Endothelial cell of umbilical vein (primary cell): ENCODE data around the gene LUZP2. TPM values are rescaled to one million over a fixed set of nuclear protein-coding genes. Genes with fewer than 3 reads are reported as not detected.
"Not testable (repeated sequence)": the region's sequence is repeated elsewhere in the genome, so short reads cannot be mapped to it uniquely, and the experiment has no call there.

ENCODE experiments used
- BruUV-seq: library from RNA; stranded (reverse); fragments of 400-500 nt; replicated peaks from 2 replicates; lab custom pipeline; 2021; lab: Mats Ljungman, UMichigan
- CTCF ChIA-PET: fragments of 300-600, 350-600 bp; sonication (Branson Sonifier 250); formaldehyde crosslinking; loops from one replicate; lab custom pipeline; 2021; ENCODE audit warnings: antibody characterized with exemption, inconsistent platforms; lab: Charles Lee
- POLR2A ChIA-PET: fragments of 300-600, 350-600 bp; sonication (Branson Sonifier 250); formaldehyde crosslinking; loops from one replicate; lab custom pipeline; 2021; ENCODE audit warnings: antibody characterized with exemption, inconsistent platforms; lab: Charles Lee
- DNase-seq: peaks from one replicate; pipeline ENCODE4 v3.0.0-alpha.2; 2011; ENCODE audit warnings: low read depth, low spot score
- FAIRE-seq: peaks from 2 replicates; lab custom pipeline; 2011; peaks lifted over from hg19 to GRCh38; lab: Jason Lieb, UNC
- H2AFZ ChIP-seq: 2 replicates; pipeline ENCODE4 v1.6.0; 2012; ENCODE audit warnings: low read depth, low read length, control low read depth, inconsistent platforms
- H3K27ac ChIP-seq: 2 replicates; pipeline ENCODE4 v1.5.1; 2011; ENCODE audit warnings: low read depth, mild to moderate bottlenecking, control low read depth, low read length, moderate library complexity; ENCODE audit not compliant: insufficient read depth
- H3K27me3 ChIP-seq, 2 experiments: 2 replicates each; pipeline versions ENCODE4 v1.6.0 to v1.6.1; 2011; ENCODE audit warnings: low read length in 2 of 2, mixed read lengths in 1 of 2; ENCODE audit not compliant: control insufficient read depth in 2 of 2, insufficient read depth in 2 of 2
- H3K36me3 ChIP-seq, 2 experiments: 2 replicates in 1 of 2; 3 replicates in 1 of 2; pipeline ENCODE4 v1.5.1; 2011; ENCODE audit warnings: low read length in 2 of 2, mild to moderate bottlenecking in 1 of 2, moderate library complexity in 1 of 2; ENCODE audit not compliant: control insufficient read depth in 2 of 2, insufficient read depth in 2 of 2; ENCODE audit errors: extremely low read depth in 1 of 2
- H3K4me1 ChIP-seq: 3 replicates; pipeline ENCODE4 v1.5.1; 2011; ENCODE audit warnings: mild to moderate bottlenecking, low read length; ENCODE audit not compliant: control insufficient read depth, insufficient read depth; ENCODE audit errors: extremely low read depth
- H3K4me2 ChIP-seq: 2 replicates; pipeline ENCODE4 v1.6.1; 2011; ENCODE audit warnings: low read length, control low read depth, mixed read lengths; ENCODE audit not compliant: insufficient read depth
- H3K4me3 ChIP-seq, 3 experiments: fragments of 200-600 bp in 1 of 3; sonication (generic), shearing (Covaris generic) in 1 of 3; replicated peaks in 1 of 3; 2 replicates each; pipeline ENCODE4 v1.5.1; 2011 to 2016; ENCODE audit warnings: control low read depth in 3 of 3, low read length in 3 of 3, mild to moderate bottlenecking in 2 of 3, inconsistent platforms in 1 of 3, low read depth in 1 of 3, moderate library complexity in 1 of 3; ENCODE audit not compliant: insufficient read depth in 1 of 3
- H3K79me2 ChIP-seq: 2 replicates; pipeline ENCODE4 v1.6.0; 2012; ENCODE audit warnings: low read length, inconsistent platforms; ENCODE audit not compliant: control insufficient read depth, insufficient read depth
- H3K9ac ChIP-seq: replicated peaks from 2 replicates; pipeline ENCODE3; 2011; ENCODE audit warnings: low read length, control low read depth; ENCODE audit not compliant: insufficient read depth; ENCODE audit errors: extremely low read depth
- H3K9me1 ChIP-seq: replicated peaks from 3 replicates; pipeline ENCODE4 v1.6.0; 2011; ENCODE audit warnings: mild to moderate bottlenecking, low read length; ENCODE audit not compliant: control insufficient read depth, insufficient read depth; ENCODE audit errors: extremely low read depth
- H3K9me3 ChIP-seq: replicated peaks from 2 replicates; pipeline ENCODE4 v1.5.1; 2012; ENCODE audit warnings: low read length, inconsistent platforms; ENCODE audit not compliant: control insufficient read depth, insufficient read depth
- H4K20me1 ChIP-seq: replicated peaks from 2 replicates; pipeline ENCODE3; 2011; ENCODE audit warnings: mild to moderate bottlenecking, low read length; ENCODE audit not compliant: control insufficient read depth, insufficient read depth; ENCODE audit errors: extremely low read depth
- EZH2 ChIP-seq: IDR thresholded peaks from 2 replicates; pipeline ENCODE4 v1.6.1; 2012; ENCODE audit warnings: borderline replicate concordance, low read depth, mild to moderate bottlenecking, moderate library complexity, low read length, inconsistent platforms; ENCODE audit not compliant: severe bottlenecking
- FOS ChIP-seq: IDR thresholded peaks from 2 replicates; pipeline ENCODE4 v1.6.1; 2011; ENCODE audit warnings: mild to moderate bottlenecking, low read length, moderate library complexity, borderline replicate concordance; ENCODE audit not compliant: insufficient read depth
- GATA2 ChIP-seq: IDR thresholded peaks from 2 replicates; pipeline ENCODE4 v1.7.0; 2011; ENCODE audit warnings: low read depth, mild to moderate bottlenecking, moderate library complexity, mixed read lengths, low read length; ENCODE audit not compliant: insufficient read length, insufficient read depth
- JUN ChIP-seq: IDR thresholded peaks from 2 replicates; pipeline ENCODE4 v1.6.1; 2011; ENCODE audit warnings: borderline replicate concordance, low read depth; ENCODE audit not compliant: insufficient read length, insufficient read depth
- MYC ChIP-seq: IDR thresholded peaks from one replicate; pipeline ENCODE4 v1.6.1; 2011; ENCODE audit warnings: mild to moderate bottlenecking, low read depth, low read length
- POLR2A ChIP-seq: IDR thresholded peaks from 2 replicates; pipeline ENCODE4 v1.6.1; 2012; ENCODE audit warnings: low read depth, mild to moderate bottlenecking, control low read depth, low read length
- POLR2AphosphoS5 ChIP-seq: IDR thresholded peaks from 2 replicates; pipeline ENCODE4 v1.6.1; 2012; ENCODE audit warnings: low read depth, mild to moderate bottlenecking, control low read depth, low read length, moderate library complexity; ENCODE audit not compliant: insufficient read depth
- dilution Hi-C: fragments of 300-500 bp; cut with MboI; formaldehyde crosslinking; loops from one replicate; pipeline ENCODE4 v1.15.0; 2019; ENCODE audit warnings: low sequenced_read_pairs; ENCODE audit not compliant: extremely low pct_ligation_motif_present
- intact Hi-C: fragments of 100-400 bp; cut with micrococcal nuclease; formaldehyde crosslinking; loops from one replicate; pipeline ENCODE4 v1.10.0; 2022
- polyA plus RNA-seq, 4 experiments: library from polyadenylated mRNA; depleted of rRNA in 3 of 4; stranded (reverse) in 3 of 4; unstranded in 1 of 4; fragments of >200 nt; gene quantifications; 2 replicates each; pipeline versions ENCODE4 v1.2.1 to v1.2.3, GENCODE V29; 2011 to 2012; ENCODE audit warnings: missing spikeins in 1 of 4
- total RNA-seq: library from RNA; stranded (reverse); gene quantifications from 2 replicates; pipeline ENCODE4 v1.2.3, GENCODE V29; 2021
- TF ChIP-seq, protein P1 (sequence below), 2 donors: IDR thresholded peaks; 1 replicate in 1 of 2; 2 replicates in 1 of 2; pipeline ENCODE4 v1.5.1; 2011; ENCODE audit warnings: low read length in 2 of 2, mild to moderate bottlenecking in 2 of 2, moderate library complexity in 2 of 2, control low read depth in 1 of 2, inconsistent platforms in 1 of 2, low read depth in 1 of 2; ENCODE audit not compliant: insufficient read depth in 1 of 2; ENCODE audit errors: extremely low read depth in 1 of 2
- TF ChIP-seq, protein P2 (sequence below): IDR thresholded peaks from 2 replicates; pipeline ENCODE4 v1.6.1; 2011; ENCODE audit not compliant: insufficient read depth, insufficient read length

Gene LUZP2
- total and polyA plus RNA-seq, 2 donors (not counting 3 experiments of a cell fraction or from before 2014, with no cell fraction given): 0.07 TPM; not detected in 1

DNA sequence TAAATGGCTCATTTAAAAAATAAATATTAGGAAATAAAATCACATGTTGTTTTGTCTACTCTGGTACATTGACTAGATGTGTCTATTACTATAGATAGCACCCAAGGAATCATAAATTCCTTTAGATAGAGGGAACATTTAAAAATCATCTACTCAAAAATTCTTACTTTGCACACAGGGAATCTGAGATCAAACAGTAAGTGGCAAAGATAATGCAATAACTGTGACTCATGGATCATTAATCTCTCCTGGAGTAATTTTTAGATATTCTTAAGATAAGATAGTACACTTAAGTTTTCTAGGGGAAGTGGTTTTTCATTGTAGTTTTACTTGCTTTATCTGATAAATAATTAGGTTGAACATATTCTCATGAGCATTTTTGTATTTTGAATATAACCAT is 468.9 kb downstream of the LUZP2 start:
- Histone ChIP-seq H2AFZ (no peak overlapping the region), H3K9me1 (no peaks in the 10 kb centered on the region), H3K4me1 (no peaks in the 10 kb centered on the region), H3K9me3 (no peaks in the 10 kb centered on the region), H3K4me3 (no peak overlapping the region), H3K27me3 (no peaks in the 10 kb centered on the region), H3K9ac (no peak overlapping the region), H3K27ac (no peak overlapping the region), H3K79me2 (no peaks in the 10 kb centered on the region), H4K20me1 (no peaks in the 10 kb centered on the region), H3K4me2 (no peak overlapping the region), H3K36me3 (no peaks in the 10 kb centered on the region)
- FAIRE-seq: no peak
- TF ChIP-seq EZH2: no peak
- TF ChIP-seq JUN: no peak
- TF ChIP-seq FOS: no peak
- TF ChIP-seq POLR2AphosphoS5: no peak
- TF ChIP-seq MYC: no peak
- TF ChIP-seq, protein P1, sequence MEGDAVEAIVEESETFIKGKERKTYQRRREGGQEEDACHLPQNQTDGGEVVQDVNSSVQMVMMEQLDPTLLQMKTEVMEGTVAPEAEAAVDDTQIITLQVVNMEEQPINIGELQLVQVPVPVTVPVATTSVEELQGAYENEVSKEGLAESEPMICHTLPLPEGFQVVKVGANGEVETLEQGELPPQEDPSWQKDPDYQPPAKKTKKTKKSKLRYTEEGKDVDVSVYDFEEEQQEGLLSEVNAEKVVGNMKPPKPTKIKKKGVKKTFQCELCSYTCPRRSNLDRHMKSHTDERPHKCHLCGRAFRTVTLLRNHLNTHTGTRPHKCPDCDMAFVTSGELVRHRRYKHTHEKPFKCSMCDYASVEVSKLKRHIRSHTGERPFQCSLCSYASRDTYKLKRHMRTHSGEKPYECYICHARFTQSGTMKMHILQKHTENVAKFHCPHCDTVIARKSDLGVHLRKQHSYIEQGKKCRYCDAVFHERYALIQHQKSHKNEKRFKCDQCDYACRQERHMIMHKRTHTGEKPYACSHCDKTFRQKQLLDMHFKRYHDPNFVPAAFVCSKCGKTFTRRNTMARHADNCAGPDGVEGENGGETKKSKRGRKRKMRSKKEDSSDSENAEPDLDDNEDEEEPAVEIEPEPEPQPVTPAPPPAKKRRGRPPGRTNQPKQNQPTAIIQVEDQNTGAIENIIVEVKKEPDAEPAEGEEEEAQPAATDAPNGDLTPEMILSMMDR (IDR thresholded peaks at IDR 0.05; ENCODE audit: extremely low read depth in 1 of 2, insufficient read depth in 1 of 2, low read depth in 1 of 2, low read length in 2 of 2): no peak
- no peak for TF ChIP-seq GATA2
- no peak for TF ChIP-seq POLR2A
- TF ChIP-seq, protein P2, sequence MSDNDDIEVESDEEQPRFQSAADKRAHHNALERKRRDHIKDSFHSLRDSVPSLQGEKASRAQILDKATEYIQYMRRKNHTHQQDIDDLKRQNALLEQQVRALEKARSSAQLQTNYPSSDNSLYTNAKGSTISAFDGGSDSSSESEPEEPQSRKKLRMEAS: no peak
- CTCF ChIA-PET: no interaction called here
- intact Hi-C loops (no loop called here), dilution Hi-C loops (no loop called here)
- POLR2A ChIA-PET: no interaction called here
- no peak for DNase-seq
- no TSS peak for BruUV-seq

DNA sequence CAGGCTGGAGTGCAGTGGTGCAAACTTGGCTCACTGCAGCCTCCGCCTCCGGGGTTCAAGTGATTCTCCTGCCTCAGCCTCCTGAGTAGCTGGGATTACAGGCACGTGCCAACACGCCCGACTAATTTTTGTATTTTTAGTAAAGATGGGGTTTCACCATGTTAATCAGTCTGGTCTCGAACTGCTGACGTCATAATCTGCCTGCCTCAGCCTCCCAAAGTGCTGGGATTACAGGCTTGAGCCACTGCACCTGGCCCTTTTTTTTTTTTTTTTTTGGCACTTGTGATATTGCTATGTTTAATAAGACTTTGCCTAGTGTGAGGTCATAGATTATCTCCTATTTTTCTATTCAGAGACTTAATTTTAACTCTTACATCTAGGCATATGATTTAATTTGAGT is 497.1 kb downstream of the LUZP2 start:
- H3K4me1 ChIP-seq, H3K4me2 ChIP-seq, H3K9me1 ChIP-seq, H3K4me3 ChIP-seq, H4K20me1 ChIP-seq, intact Hi-C loops, H3K9ac ChIP-seq, POLR2A ChIA-PET, H3K9me3 ChIP-seq, CTCF ChIA-PET, H3K79me2 ChIP-seq, H2AFZ ChIP-seq, H3K27me3 ChIP-seq, dilution Hi-C loops, FAIRE-seq, BruUV-seq, H3K27ac ChIP-seq, H3K36me3 ChIP-seq, DNase-seq: not testable (repeated sequence)

DNA sequence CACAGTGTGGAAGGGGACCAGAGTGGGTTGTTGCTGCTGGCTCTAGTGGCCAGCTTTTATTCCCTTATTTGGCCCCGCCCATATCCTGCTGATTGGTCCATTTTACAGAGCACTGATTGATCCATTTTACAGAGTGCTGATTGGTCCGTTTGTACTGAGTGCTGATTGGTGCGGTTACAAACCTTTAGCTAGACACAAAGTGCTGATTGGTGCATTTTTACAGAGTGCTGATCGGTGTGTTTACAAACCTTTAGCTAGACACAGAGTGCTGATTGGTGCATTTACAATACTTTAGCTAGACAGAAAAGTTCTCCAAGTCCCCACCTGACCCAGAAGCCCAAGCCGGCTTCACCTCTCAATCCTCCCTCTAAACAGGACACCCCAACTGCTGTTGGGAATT is 503.1 kb downstream of the LUZP2 start:
- H3K4me2 ChIP-seq, POLR2A ChIA-PET, H3K4me1 ChIP-seq, H3K9me1 ChIP-seq, H3K27me3 ChIP-seq, DNase-seq, BruUV-seq, H3K79me2 ChIP-seq, H3K9me3 ChIP-seq, H3K36me3 ChIP-seq, H3K27ac ChIP-seq, intact Hi-C loops, H2AFZ ChIP-seq, H4K20me1 ChIP-seq, H3K4me3 ChIP-seq, H3K9ac ChIP-seq, dilution Hi-C loops, FAIRE-seq, CTCF ChIA-PET: not testable (repeated sequence)
